Measurements from ENCODE around the gene OPRM1.

Gene OPRM1

DNA sequence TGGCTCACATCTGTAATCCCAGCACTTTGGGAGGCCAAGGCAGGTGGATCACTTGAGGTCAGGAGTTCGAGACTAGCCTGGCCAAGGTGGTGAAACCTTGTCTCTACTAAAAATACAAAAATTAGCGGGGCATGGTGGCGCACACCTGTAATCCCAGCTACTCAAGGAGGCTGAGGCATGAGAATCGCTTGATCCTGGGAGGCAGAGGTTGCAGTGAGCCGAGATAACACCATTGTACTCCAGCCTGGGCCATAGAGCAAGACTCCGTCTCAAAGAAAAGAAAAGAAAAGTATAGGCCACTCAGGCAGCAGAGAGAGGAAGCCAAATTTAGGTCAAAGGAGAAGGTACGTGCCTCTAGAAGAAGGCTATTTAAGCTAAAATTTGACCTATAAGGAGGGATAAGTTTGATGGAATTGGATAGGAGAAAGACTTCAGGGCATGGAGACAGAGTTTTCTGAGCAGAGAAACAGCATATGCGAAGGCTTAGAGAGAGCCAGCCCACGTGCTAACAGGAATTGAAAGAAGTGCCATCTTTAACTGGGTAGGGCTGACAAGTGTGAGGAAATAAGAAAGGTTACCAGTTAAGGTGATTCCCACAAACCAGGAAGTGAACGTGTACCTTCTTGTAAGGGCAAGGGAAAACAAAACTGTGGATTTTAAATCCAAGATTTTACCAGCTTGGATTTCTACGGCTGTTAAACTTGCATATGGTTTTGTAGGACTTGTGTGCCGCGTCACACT, 203.7 kb downstream of the OPRM1 start:
- DNase-seq (ENCODE audit: low spot score) = no peak

DNA sequence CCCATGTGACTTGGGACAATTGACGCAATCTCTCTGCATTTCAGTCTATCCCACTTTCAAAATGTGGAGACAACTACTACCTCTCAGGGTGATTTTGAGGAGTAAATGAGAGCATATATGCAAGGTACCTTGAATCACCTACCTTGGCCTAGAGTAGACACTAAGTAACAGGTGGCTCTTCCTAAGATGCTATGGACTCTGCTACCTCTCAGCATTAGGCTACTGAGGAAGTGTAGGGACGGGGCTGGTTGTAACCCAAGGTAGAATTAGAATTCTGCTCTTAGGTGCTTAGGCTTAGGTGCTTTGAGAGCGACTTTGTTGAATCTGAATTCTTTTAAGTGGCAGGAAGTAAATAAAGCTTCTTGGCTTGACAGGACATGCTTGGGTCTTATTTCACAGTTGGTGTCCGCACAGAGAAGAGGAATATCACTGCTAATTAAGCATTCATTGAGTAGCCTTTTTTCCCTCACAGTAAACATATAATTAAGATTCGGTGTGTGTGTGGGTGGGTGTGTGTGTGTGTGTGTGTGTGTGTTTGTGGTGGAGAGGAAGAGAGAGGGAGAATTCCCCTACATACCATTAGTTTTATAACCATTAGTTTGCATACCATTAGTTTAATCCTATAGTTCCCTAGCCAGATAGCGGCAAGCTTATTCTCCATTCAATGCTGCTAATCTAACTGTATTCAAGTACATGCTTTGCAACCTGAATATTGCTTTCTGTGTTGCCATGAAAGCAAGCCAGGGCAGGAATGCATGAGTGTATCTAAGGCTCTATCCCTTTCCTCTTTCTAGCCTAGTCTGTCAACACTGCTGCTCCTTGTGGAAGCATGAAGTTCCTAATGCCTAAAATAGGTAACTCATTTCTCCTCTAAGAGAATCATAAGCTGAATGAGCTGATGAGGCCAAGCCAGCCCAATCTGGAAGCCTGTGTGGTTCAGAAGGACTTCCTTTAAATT, 205.0 kb downstream of the OPRM1 start:
- DNase-seq (ENCODE audit: low spot score) = no peak

DNA sequence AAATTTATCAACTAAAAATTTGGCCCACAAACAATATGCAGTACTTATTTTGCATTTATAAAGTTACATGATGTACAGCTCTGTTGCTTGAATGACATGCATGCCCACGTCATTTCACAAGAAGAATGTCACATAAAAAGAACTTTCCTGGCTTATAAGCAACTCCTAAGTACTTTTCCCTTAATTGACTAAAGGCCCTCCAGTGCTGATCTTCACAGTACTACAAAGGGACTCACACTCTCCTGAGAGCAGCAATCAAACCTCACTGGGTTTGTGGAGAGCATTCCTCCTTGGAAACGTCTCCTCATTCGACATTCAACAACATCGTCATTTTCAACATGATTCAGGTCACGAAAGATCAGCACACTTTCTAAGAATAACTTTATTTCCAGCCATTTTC, 206.5 kb downstream of the OPRM1 start:
- no peak for DNase-seq (ENCODE audit: low spot score)

DNA sequence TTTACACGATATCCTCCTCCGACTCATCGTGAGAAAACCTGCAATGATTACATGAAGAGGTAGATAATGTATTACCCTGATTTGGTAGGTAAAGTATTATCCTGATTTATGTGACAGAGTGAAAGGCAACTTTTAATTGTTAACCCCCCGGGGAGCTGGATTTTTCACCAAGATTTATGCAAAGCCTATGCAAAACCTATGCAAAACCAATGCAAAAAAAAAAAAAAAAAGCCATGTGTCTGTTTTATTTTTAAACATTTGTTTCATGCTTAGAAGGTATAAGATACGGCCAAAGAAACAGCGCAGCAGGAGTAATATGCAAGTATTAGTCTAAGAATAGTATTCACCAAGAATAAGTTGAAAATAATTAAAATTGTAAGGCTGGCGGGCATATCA, 207.7 kb downstream of the OPRM1 start:
- DNase-seq (ENCODE audit: low spot score) = no peak

DNA sequence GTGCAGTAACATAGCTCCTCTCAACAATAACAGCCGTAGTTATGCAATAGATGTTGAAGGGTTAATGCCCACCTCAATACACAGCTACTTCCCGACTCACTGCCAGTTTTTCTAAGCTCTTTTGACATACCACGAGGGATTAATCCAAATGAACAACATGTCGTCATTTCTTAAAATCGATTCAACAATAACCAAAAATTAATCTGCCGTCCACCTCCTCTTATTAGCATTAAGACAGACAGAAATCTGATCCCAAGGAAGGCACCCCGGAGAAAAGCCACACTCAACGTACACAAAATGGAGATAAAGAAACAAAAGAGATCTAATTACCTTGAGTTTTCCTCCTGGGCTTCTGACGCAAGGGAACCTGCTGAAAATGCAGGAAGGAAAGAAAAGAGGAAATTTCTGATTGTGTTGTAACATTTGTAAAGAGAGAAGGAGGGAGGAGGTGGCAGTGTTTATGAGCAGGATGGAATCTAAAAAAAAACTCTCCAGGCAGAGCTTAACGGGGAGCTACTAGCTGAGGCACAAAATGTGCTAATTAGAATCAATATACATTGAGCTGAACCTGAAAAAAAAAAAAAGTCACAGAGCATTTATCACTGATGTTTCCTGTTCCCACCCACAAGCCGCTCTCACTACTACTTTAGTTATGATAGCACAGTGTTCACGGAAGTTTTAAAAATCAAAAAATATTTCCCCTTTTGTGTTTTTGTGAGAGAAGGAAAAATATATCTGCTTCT, 208.2 kb downstream of the OPRM1 start:
- DNase-seq (ENCODE audit: low spot score) = no peak

DNA sequence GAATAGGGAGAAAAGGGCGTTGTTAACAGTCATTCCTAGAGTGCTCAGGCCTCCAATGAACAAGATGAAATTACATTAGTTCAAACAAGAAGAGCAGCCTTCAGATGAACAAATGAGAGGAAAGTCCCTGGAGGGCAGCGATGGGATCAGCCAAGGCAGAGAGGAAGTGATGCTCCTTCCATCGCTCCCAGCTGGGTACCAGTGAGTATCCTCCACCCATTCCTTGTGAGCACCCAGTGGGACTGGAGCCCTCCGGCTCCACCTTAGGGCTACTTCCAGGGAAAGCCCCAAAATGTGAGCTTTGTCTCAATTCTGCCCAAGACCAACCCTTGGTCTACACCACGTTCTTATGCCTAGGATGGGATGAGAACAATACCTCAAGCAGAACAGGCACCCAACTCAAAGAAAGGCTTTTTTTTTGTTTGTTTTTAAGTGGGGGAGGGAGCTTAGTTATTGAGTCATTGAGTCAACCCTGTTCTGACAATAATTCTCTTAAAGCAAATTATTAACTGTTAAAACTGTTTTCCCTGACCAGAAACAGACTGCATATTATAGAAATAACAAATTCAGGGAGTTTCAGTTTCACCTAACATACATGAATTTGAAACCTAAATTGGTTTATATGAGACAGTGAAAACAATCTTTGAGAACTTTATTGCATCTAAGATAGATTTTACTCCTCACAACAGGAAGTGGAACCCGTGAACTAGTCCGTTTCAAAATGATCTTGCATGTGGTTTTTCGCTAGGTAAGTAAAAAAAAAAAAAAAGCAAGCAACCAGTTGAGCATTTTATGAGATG, 210.7 kb downstream of the OPRM1 start:
- no peak for DNase-seq (ENCODE audit: low spot score)

DNA sequence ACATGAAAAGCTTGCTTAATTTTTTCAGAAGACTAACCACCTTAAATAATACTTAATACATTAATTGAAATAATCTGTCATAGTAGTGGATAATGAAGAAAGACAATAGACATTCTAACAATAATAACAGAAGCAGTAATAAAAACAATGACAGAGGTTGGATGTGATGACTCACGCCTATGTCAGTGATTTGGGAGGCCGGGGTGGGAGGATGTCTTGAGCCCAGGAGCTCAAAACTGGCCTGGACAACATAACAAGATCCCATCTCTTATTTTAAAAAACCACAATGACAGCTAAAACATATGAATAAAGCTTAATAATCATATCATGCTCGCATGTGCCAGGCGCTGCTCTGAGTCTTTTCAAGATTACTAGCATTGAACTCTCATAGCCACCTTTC, 212.1 kb downstream of the OPRM1 start:
- no peak for DNase-seq (ENCODE audit: low spot score)

DNA sequence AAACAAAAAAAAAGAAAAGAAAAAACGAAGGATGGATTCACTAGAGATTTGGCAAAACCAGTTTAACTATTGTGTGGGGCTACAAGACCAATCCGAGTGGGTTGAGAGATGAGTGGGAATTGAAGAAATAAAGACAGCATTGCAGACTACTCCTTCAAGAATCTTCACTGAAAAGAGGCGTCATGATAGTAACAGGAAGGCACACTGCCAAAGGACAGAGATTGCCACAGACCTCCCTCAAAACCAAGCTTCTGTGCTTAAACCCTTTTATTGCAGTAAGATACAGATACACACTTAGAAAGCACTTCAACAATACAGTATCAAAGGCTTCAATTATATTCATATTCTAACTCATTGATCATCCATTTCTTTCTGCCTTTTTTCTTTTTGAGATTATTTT, 213.6 kb downstream of the OPRM1 start:
- DNase-seq (ENCODE audit: low spot score) = no peak

DNA sequence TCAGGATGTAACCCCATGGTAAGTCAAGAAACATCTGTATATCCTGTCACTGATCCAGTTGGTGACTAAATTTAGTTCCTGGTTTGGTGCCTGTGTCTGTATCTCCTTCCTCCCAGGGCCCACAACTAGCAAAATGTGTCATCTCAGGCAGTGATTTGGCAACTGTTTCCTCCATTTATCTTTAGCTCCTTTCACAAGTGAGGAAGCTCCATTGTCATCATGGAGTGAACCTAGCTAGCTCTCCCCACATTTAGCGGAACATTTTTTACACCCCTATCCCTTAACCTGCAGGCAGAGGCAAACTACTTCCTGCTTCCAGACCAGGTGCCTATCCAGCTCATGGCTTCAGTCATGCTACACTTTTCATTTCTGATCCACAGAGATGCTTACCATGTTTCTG, 218.0 kb downstream of the OPRM1 start:
- DNase-seq (ENCODE audit: low spot score) = no peak

DNA sequence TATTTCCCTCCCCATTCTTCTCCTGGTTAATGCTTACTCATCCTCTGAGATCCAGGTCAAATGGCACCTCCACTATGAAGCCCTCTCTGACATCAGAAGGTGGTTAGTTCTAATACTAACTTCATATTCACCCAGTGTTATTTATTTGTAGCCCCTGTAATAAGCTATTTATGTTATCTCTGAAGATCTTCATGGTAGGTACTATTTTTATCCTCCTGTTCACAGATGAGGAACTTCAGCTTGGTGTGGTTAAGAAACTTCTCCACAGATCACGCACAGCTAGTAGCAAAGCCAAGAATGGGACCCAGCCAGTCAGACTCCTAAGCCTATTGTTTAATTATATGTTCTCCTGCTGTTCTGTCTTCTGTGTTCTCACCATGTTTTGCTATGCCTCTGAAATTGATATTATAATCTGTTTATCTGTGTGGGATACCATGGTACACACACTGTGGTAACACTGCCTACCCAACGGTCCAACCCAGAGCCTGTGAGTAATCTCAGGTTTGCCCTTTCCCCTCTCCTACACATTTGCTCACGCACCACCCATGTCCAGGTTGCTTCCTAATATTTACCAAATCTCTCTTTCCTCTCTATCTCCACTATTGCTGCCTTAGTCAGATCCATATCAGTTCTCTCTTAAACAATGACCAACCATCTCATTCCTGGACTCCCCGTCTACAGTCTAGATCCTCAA, 219.2 kb downstream of the OPRM1 start:
- DNase-seq (ENCODE audit: low spot score) = no peak

DNA sequence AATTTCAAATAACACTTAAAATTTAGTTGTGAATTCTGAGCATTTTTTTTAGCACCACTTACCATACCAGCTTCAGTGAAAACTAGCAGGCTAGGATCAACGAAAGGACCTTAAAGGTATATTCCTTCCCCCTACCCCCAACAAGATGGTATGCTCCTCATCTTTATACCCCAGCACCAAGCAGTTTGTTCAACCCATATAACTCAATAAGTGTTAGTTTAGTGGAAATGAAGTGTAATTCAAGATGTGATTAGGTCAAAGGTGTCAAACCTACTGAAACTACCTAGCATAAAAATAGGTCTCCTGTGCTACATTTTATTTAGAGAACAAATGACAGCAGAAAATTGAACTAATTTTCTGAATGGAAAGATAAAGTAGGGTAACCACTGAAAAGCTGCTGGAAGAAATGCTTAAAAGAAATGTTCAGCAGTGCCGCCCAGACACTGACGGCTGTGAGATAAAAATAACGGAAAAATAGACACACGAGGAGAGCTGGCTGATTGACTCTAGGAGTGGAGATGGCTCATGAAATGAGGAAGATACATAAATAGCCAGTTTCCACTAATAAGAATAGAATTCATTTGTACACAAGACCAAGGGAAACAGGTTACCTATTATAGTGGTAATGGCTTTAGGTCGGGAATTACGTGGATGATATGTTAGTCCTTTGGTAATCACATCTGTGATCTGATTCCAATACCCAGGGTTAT, 222.8 kb downstream of the OPRM1 start:
- DNase-seq (ENCODE audit: low spot score) = no peak

DNA sequence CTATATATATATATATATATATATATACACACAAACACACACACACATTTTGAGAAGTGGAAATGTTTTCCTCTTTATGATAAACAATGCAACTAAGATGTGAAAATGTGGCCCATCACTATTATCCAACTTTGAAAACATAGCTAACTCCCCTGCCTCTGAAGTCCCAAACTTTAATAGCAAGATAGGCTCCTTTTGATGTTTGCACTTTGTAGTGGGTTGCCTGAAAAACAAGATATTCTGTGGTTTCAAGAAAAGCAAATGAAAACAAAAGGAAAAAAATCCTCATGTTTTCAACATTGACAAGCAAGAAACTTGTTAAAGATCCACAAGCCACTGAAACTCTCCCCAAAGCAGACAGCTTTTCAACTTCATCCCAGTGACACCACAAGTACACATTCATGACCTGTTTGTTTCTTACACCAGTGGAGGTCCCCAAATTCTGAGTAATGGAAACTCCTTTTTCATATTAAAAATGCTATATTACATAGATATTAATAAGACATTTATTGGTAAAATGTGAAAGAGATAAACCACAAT, 227.6 kb downstream of the OPRM1 start:
- DNase-seq (ENCODE audit: low spot score) = no peak

DNA sequence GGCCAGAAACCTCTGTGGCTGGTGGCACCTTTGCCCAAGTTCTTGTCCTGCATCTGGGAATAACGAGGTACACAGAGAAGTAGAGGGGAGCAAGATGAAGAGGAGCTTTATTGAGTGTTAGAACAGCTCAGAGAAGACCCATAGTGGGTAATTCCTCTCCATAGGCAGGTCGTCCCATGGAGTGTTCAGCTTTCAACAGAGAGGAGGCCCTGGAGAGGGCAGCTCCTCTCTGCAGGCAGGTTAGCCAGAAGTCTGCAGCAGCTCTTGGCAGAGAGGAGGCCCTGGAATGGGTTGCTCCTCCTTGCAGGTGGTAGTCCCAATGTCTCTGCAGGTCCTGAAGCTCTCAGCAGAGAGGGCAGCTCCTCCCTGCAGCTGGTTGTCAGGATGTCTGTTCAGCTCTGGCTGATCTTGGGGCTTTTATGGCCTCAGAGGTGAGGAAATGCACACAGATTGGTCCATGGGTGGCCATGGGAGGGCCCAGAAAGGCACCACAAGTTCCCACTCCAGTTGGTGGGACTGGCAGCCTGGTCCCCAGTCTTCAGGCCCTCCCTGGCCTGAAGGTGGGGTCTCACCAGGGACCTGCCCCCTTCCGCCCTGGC, 228.6 kb downstream of the OPRM1 start:
- DNase-seq (ENCODE audit: low spot score) = no peak

DNA sequence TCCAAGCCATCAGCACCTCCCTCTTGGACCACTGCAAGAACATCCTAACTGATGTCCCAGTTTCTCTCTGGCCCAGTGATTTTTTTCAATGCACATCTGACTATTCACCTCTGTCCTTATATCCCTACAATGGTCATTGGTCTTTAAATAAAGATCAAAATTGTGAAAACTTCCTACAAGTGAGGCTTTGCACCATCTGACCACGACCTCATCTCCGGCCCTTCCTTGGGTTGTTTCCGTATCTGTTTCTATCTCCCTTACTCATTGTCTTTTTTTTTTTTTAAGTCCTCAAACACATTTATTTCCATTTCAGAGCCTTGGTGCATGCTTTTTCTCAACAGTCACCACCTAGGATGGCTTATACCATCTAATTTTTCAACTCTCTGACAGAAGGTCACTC, 229.4 kb downstream of the OPRM1 start:
- DNase-seq (ENCODE audit: low spot score) = no peak

DNA sequence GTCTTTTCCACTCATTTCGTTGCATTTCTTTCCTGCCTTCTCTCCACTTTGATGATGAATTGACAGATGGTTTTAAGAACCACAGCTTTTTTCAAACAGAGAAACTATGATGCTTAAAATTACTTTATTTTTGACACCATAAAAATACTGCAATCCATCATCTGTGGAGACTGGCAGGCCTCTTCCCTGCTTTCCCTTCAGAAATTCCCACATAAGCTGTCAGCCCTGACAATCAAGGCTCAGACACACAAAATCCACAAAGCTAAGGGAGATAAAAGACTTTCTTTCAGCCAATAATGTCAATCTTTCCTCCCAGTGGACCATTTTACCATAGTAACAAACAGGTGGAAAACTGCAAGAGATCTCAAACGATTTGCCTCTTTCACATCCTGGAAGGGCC, 235.1 kb downstream of the OPRM1 start:
- no peak for DNase-seq (ENCODE audit: low spot score)

DNA sequence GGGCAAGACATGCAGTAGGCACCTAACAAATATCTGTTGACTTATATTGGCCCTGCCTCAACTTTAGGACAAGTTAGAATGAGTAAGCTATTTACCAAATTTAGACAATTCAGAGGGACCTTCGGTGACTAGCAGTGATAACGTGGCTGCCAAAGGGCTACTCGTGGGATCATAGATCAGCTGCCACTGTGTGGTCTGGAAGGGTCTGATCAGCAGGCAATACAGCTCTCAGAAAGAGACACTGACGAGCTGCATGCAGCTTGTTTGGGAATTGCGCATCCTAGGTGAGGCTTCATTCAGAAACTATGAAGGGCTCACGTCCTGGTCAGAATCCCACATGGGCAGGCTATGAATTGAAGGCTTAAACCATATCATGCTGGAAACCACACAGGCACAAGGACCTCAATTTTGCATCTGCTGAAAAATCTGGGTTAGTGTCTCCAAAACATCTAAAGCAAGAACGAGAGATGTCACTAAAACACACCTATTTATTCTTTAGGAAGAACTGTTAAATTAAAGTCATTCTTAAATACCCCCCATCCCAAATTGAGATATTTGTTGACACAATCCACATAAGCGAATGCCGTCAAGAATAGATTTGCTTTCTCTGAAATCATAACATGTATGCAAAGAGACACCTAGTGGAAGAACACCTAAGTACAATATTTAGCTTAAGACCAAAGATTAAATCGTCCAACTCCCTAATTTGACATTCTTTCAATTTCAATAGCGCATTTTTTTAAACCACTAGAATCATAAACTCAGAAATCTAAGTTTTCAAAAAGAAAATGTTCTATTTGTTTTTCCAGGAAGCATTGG, 238.0 kb downstream of the OPRM1 start:
- DNase-seq (ENCODE audit: low spot score) = no peak

DNA sequence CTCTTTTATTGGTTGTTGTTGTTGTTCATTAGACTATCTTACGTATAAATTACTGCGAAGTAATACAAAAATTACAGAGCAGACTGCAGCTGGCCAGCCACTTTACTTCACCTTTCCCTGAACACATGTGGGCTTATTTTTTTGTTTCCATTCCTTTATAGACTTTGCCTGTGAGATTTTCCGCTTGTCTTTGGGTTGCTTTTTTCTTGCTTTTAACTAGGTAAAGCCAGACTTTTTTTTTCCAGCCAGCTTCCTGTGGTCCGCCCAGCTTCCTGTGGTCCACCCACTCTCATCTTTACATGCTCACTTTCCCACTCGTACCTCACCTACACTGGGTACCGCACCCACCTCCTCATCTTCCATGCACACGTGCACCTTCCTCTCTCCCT, 238.6 kb downstream of the OPRM1 start:
- DNase-seq (ENCODE audit: low spot score) = no peak

DNA sequence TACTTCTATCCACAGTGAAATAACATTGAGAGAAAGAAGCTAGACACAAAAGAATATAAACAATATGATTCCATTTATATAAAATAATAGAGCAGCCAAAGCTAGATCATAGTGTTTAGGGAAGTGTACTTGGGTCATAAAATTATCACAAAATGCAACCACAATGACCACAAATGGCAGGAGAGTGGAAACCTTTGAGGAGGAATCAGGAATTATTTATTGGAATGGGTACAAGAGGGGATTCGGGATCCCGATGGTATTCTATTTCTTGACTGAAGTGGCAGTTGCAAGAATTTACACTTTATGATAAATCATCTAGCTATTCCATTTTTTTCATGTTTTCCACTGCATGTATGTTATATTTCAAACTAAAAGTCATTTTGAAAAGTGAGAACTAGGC, 241.5 kb downstream of the OPRM1 start:
- no peak for DNase-seq (ENCODE audit: low spot score)

DNA sequence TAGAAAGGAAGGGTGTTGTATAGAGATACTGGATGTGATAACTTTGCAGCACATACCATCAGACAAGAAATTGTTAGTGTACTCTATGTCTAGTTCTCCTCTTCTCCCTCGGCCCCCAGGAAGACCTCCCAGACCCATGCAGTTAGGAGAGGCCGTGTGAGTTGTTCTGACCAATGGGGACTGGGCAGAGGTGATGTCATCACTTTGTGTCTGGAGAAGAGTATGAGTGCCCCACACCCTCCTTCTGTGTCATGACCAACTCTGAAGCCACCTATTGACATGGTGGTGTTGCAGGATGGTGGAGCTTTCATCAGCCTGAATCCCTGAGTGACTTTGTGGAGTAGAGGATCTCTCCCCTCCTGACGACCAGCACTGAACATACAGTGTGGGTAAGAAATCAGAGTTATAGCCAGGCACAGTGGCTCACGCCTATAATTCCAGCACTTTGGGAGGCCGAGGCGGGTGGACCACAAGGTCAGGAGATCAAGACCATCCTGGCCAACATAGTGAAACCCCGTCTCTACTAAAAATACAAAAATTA, 245.3 kb downstream of the OPRM1 start:
- no peak for DNase-seq (ENCODE audit: low spot score)
